Upper lobe of left lung (tissue), 4 donors: ENCODE measurements around the gene RNF26.

ENCODE experiments used
- POLR2A ChIP-seq, 4 donors: fragments of 450-650 bp; IDR thresholded peaks; one replicate each; pipeline ENCODE4 v1.5.1; 2016 to 2017; ENCODE audit warnings: antibody characterized with exemption in 4 of 4, mild to moderate bottlenecking in 2 of 4
- TF ChIP-seq, protein P1 (sequence below), 6 experiments: fragments of 450-650 bp in 4 of 6; fragments of 200-600 bp in 2 of 6; sonication (generic) in 2 of 6; IDR thresholded peaks; one replicate each; pipeline ENCODE4 v1.5.1; 2016 to 2019; ENCODE audit warnings: antibody characterized with exemption in 6 of 6

DNA sequence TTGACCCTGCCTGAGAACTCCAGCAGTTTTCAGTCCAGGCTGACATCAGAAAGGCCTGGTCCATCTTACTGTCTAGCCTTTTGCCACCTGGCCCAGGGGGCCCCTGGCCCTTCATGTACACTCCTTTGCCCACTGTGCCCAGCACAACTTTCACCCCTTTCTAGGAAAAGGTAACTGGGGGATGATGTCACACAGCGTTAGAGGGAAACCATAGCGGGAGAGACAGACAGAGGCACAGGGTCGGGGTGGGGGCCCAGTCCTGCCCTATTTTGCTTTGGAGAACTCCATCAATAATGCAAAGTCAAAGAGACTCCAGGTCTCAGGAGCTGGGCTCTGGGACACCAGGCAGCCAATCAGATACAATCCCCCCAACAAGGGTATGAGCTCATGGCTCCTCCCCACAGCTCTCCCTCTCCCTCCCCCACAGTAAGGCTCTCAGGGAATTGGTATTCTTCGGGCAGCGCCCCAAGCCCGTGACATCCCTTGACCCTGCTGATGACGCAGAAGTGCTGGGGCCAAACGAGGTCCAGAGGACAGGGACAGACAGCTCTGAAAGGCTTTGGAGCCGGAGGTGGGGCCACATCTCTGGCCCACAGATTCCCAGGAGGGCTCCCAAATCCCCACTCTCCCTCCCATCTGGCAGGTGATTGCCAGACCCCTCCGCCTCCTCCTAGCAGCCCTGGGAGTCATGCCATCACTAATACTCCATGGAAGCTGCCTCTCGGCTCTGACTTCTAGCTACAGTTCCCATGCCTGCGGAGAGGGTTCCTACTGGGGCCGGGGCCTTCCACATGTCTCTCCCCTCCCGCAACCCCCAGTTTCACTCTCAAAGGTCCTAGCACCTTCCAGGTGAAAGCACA lies 41.2 kb downstream of the RNF26 start:
- TF ChIP-seq, protein P1, sequence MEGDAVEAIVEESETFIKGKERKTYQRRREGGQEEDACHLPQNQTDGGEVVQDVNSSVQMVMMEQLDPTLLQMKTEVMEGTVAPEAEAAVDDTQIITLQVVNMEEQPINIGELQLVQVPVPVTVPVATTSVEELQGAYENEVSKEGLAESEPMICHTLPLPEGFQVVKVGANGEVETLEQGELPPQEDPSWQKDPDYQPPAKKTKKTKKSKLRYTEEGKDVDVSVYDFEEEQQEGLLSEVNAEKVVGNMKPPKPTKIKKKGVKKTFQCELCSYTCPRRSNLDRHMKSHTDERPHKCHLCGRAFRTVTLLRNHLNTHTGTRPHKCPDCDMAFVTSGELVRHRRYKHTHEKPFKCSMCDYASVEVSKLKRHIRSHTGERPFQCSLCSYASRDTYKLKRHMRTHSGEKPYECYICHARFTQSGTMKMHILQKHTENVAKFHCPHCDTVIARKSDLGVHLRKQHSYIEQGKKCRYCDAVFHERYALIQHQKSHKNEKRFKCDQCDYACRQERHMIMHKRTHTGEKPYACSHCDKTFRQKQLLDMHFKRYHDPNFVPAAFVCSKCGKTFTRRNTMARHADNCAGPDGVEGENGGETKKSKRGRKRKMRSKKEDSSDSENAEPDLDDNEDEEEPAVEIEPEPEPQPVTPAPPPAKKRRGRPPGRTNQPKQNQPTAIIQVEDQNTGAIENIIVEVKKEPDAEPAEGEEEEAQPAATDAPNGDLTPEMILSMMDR (IDR thresholded peaks at IDR 0.05) = no peak
- no peak for TF ChIP-seq POLR2A (IDR thresholded peaks at IDR 0.05)
